ENCODE data around the gene ERF. TPM values are rescaled to one million over a fixed set of nuclear protein-coding genes. Genes with fewer than 3 reads are reported as not detected.

The ERF gene
- total and polyA plus RNA-seq, 4 donors, result 8.7 to 21.0 (median 13.8) TPM

- TF ChIP-seq REST (IDR thresholded peaks at IDR 0.05), result no peak
- TF ChIP-seq FOXA1 (IDR thresholded peaks at IDR 0.05), result no peak
- no peak for TF ChIP-seq NR2F2 (IDR thresholded peaks at IDR 0.05)
- TF ChIP-seq HNF4G (IDR thresholded peaks at IDR 0.05), result no peak
- no peak for TF ChIP-seq MAX (IDR thresholded peaks at IDR 0.05)
- TF ChIP-seq RXRA (IDR thresholded peaks at IDR 0.05), result no peak
- TF ChIP-seq FOXA2 (IDR thresholded peaks at IDR 0.05), result no peak
- TF ChIP-seq TAF1 (conservative IDR thresholded peaks at IDR 0.05), result no peak
Observed at GRCh38 chr19:42207767-42208271, 47.1 kb downstream of the ERF start (continued).

GRCh38 chr19:42206871-42207755 is 47.8 kb downstream of the ERF start:
- no peaks in the 10 kb centered on the region for H3K27me3 ChIP-seq (ENCODE audit: control insufficient read depth in 4 of 4, insufficient read depth in 4 of 4, low read length in 3 of 4)
- peak; percentile 47 for DNase-seq (ENCODE audit: low spot score)
- no peak overlapping the region for H3K4me3 ChIP-seq (ENCODE audit: low read depth in 1 of 3, low read length in 3 of 3)
- H3K36me3 ChIP-seq (ENCODE audit: control insufficient read depth in 4 of 4, insufficient read depth in 3 of 4, low read depth in 1 of 4, low read length in 3 of 4), result peaks cover 11 to 73% (median 53%) of the 10 kb centered on the region in 4 donors
- TF ChIP-seq SP1 (IDR thresholded peaks at IDR 0.05) (no peak), CTCF (IDR thresholded peaks at IDR 0.05; ENCODE audit: low read depth, low read length, missing input control) (no peak), HNF4A (conservative IDR thresholded peaks at IDR 0.05) (no peak), EGR1 (IDR thresholded peaks at IDR 0.05; ENCODE audit: low read depth in 2 of 2) (no peak), YY1 (IDR thresholded peaks at IDR 0.05) (no peak), FOXA1 (IDR thresholded peaks at IDR 0.05) (no peak), JUND (IDR thresholded peaks at IDR 0.05) (no peak), HNF4G (IDR thresholded peaks at IDR 0.05) (no peak), MAX (IDR thresholded peaks at IDR 0.05) (no peak), REST (IDR thresholded peaks at IDR 0.05) (no peak), NR2F2 (IDR thresholded peaks at IDR 0.05) (no peak), ZBTB33 (IDR thresholded peaks at IDR 0.05) (no peak), GABPA (IDR thresholded peaks at IDR 0.05 in 1 of 2, conservative IDR thresholded peaks at IDR 0.05 in 1 of 2) (no peak), RAD21 (IDR thresholded peaks at IDR 0.05) (no peak), RXRA (IDR thresholded peaks at IDR 0.05) (no peak), FOXA2 (IDR thresholded peaks at IDR 0.05) (no peak)
- H3K9me3 ChIP-seq (ENCODE audit: control insufficient read depth in 4 of 4, low read length in 3 of 4), result no peaks in the 10 kb centered on the region
- H3K9ac ChIP-seq (ENCODE audit: low read depth in 1 of 2, low read length in 2 of 2), result no peak overlapping the region
- no peaks in the 10 kb centered on the region for H3K4me1 ChIP-seq (ENCODE audit: control insufficient read depth in 4 of 4, insufficient read depth in 4 of 4, low read length in 3 of 4)
- H3K27ac ChIP-seq (ENCODE audit: low read depth in 1 of 2, low read length in 2 of 2), result no peak overlapping the region
- WGBS, result 94% methylated on average over 14 of the region's 14 CpGs

Measured in liver (tissue), 9 donors.